Stomach (tissue), 4 donors: Measurements from ENCODE around the gene ATCAY.

Source experiments
- EP300 ChIP-seq: sonication (generic); formaldehyde crosslinking; IDR thresholded peaks from one replicate; pipeline ENCODE4 v1.6.1; 2017; ENCODE audit warnings: antibody characterized with exemption
- TF ChIP-seq, protein P1 (sequence below), 7 experiments: fragments of 450-650 bp in 4 of 7; fragments of 200-600 bp in 3 of 7; sonication (generic) in 3 of 7; IDR thresholded peaks; one replicate each; pipeline ENCODE4 v1.5.1; 2016 to 2019; ENCODE audit warnings: antibody characterized with exemption in 7 of 7, control low read depth in 2 of 7, mild to moderate bottlenecking in 1 of 7

DNA sequence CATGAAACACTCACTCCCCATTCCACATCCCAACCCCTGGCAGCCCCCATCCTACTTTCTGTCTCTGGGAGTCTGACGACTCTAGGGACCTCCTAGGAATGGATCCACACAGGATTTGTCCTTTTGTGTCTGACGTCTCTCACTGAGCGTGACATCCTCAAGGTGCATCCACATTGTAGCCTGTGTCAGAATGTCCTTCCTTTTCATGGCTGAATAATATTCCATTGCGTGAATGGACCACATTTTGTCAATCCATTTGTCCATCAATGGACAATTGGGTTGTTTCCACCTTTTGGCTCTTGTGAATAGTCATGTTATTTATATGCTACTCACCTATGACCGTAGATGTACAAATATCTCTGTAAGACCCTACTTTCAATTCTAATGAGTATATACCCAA, 35.5 kb downstream of the ATCAY start:
- TF ChIP-seq, protein P1, sequence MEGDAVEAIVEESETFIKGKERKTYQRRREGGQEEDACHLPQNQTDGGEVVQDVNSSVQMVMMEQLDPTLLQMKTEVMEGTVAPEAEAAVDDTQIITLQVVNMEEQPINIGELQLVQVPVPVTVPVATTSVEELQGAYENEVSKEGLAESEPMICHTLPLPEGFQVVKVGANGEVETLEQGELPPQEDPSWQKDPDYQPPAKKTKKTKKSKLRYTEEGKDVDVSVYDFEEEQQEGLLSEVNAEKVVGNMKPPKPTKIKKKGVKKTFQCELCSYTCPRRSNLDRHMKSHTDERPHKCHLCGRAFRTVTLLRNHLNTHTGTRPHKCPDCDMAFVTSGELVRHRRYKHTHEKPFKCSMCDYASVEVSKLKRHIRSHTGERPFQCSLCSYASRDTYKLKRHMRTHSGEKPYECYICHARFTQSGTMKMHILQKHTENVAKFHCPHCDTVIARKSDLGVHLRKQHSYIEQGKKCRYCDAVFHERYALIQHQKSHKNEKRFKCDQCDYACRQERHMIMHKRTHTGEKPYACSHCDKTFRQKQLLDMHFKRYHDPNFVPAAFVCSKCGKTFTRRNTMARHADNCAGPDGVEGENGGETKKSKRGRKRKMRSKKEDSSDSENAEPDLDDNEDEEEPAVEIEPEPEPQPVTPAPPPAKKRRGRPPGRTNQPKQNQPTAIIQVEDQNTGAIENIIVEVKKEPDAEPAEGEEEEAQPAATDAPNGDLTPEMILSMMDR (IDR thresholded peaks at IDR 0.05) = no peak
- no peak for TF ChIP-seq EP300
